Naive B cell (primary cell): Measurements from ENCODE around the gene JAZF1. TPM values are rescaled to one million over a fixed set of nuclear protein-coding genes. Genes with fewer than 3 reads are reported as not detected.

Experiments used
- ATAC-seq, 2 donors: fragments of 150-1000 bp; cut with Tn5 transposase; 2 replicates each; pipeline ENCODE4 v1.10.0; 2021; ENCODE audit warnings: low read depth in 2 of 2, mild to moderate bottlenecking in 2 of 2, moderate library complexity in 2 of 2
- DNase-seq: peaks from one replicate; pipeline ENCODE4 v3.0.0; 2022
- H3K27ac Mint-ChIP-seq, 6 donors: one replicate each; pipeline ENCODE4 v1.8.0; 2020 to 2022; ENCODE audit warnings: mild to moderate bottlenecking in 6 of 6, mixed read lengths in 6 of 6, moderate library complexity in 5 of 6, inconsistent platforms in 2 of 6
- H3K27me3 Mint-ChIP-seq, 3 donors: one replicate each; pipeline ENCODE4 v1.8.0; 2021 to 2022; ENCODE audit warnings: mixed read lengths in 3 of 3, mild to moderate bottlenecking in 1 of 3
- H3K36me3 Mint-ChIP-seq, 2 donors: one replicate each; pipeline ENCODE4 v1.8.0; 2020 to 2022; ENCODE audit warnings: mixed read lengths in 2 of 2, inconsistent platforms in 1 of 2, mild to moderate bottlenecking in 1 of 2
- H3K4me1 Mint-ChIP-seq, 3 donors: one replicate each; pipeline ENCODE4 v1.8.0; 2020 to 2022; ENCODE audit warnings: mixed read lengths in 3 of 3, inconsistent platforms in 1 of 3, mild to moderate bottlenecking in 1 of 3, moderate library complexity in 1 of 3
- H3K4me3 Mint-ChIP-seq, 8 donors: one replicate each; pipeline ENCODE4 v1.8.0; 2020 to 2022; ENCODE audit warnings: mild to moderate bottlenecking in 8 of 8, mixed read lengths in 8 of 8, moderate library complexity in 8 of 8, inconsistent platforms in 2 of 8
- H3K9me3 Mint-ChIP-seq, 7 donors: one replicate each; pipeline ENCODE4 v1.8.0; 2020 to 2022; ENCODE audit warnings: mixed read lengths in 7 of 7, mild to moderate bottlenecking in 5 of 7, inconsistent platforms in 2 of 7, moderate library complexity in 1 of 7
- polyA plus RNA-seq, 6 donors: library from polyadenylated mRNA; unstranded; fragments of 300-500 nt; fragmentation: Illumina TruSeq; gene quantifications; one replicate each; pipeline ENCODE4 v1.2.3, GENCODE V29; 2021; ENCODE audit warnings: low read depth in 6 of 6

The JAZF1 gene
- polyA plus RNA-seq, 6 donors from 2014 or later = 25.4 to 37.7 (median 28.3) TPM

DNA sequence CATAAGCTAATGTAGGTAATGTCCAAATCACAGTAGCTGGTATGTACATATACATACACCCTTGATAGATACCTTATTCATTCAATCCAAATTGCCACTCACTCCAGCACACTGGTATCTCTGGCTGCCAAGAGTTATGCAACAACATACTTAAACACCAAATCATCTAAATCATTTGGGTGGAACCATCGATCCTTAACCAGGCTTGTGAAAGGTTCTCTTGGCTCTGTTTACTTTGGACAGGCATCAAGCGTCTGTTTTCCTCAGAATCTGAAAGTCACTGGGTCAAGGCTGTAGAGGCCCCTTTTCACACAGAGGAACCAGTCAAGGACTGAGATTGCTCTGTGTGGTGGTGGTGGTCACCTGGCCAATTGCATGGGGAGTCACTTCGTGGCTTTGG, 24.6 kb downstream of the JAZF1 start:
- DNase-seq = no peak
- H3K27me3 Mint-ChIP-seq = no peaks in the 10 kb centered on the region
- ATAC-seq = no peak
- peak overlapping the region; percentile 71 to 96 (median 88) for H3K27ac Mint-ChIP-seq
- H3K36me3 Mint-ChIP-seq = peaks cover 10 to 16% of the 10 kb centered on the region in 2 donors
- H3K4me1 Mint-ChIP-seq = peaks cover 77 to 94% (median 88%) of the 10 kb centered on the region in 3 donors
- no peaks in the 10 kb centered on the region for H3K9me3 Mint-ChIP-seq
- H3K4me3 Mint-ChIP-seq = peak overlapping the region in 6 of 8 donors; percentile 26 to 88 (median 80)

- peak overlapping the region; percentile 64 to 88 (median 78) for H3K4me3 Mint-ChIP-seq
- peak; percentile 80 to 84 for ATAC-seq
These were observed 25.5 kb downstream of the JAZF1 start for GRCh38 chr7:28155019-28155660.

GRCh38 chr7:28152594-28152993, 28.0 kb downstream of the JAZF1 start:
- peak overlapping the region; percentile 26 to 61 (median 42) for H3K4me3 Mint-ChIP-seq
- no peak for DNase-seq
- no peak for ATAC-seq
- no peaks in the 10 kb centered on the region for H3K27me3 Mint-ChIP-seq
- peaks cover 74 to 94% (median 88%) of the 10 kb centered on the region in 3 donors for H3K4me1 Mint-ChIP-seq
- H3K27ac Mint-ChIP-seq = peak overlapping the region; percentile 46 to 96 (median 87)
- no peaks in the 10 kb centered on the region for H3K9me3 Mint-ChIP-seq
- no peaks in the 10 kb centered on the region for H3K36me3 Mint-ChIP-seq

More at GRCh38 chr7:28155019-28155660, 25.5 kb downstream of the JAZF1 start:
- Mint-ChIP-seq H3K27ac (peak overlapping the region; percentile 71 to 96 (median 88)), H3K4me1 (peaks cover 77 to 93% (median 87%) of the 10 kb centered on the region in 3 donors), H3K9me3 (no peaks in the 10 kb centered on the region), H3K27me3 (no peaks in the 10 kb centered on the region), H3K36me3 (peaks cover 9 to 12% of the 10 kb centered on the region in 2 donors)
- peak; percentile 71 for DNase-seq

GRCh38 chr7:28151965-28152364, 28.6 kb downstream of the JAZF1 start:
- H3K4me3 Mint-ChIP-seq = peak overlapping the region in 7 of 8 donors; percentile 4 to 61 (median 52)
- no peaks in the 10 kb centered on the region for H3K27me3 Mint-ChIP-seq
- DNase-seq (peak; percentile 52), ATAC-seq (peak; percentile 47 to 50)
- H3K4me1 Mint-ChIP-seq = peaks cover 72 to 89% (median 84%) of the 10 kb centered on the region in 3 donors
- H3K27ac Mint-ChIP-seq = peak overlapping the region; percentile 12 to 96 (median 87)
- H3K36me3 Mint-ChIP-seq = no peaks in the 10 kb centered on the region
- H3K9me3 Mint-ChIP-seq = no peaks in the 10 kb centered on the region

GRCh38 chr7:28149291-28150101, 31.1 kb downstream of the JAZF1 start:
- DNase-seq = peak; percentile 59
- no peaks in the 10 kb centered on the region for H3K27me3 Mint-ChIP-seq
- peak overlapping the region; percentile 67 to 87 (median 80) for H3K4me3 Mint-ChIP-seq
- peaks cover 6 to 11% of the 10 kb centered on the region in 2 donors for H3K36me3 Mint-ChIP-seq
- peaks cover 0 to 2% (median 0%) of the 10 kb centered on the region in 7 donors for H3K9me3 Mint-ChIP-seq
- H3K27ac Mint-ChIP-seq = peak overlapping the region; percentile 93 to 99 (median 96)
- peak; percentile 89 to 90 for ATAC-seq
- H3K4me1 Mint-ChIP-seq = peaks cover 55 to 79% (median 62%) of the 10 kb centered on the region in 3 donors

GRCh38 chr7:28145931-28146330, 34.7 kb downstream of the JAZF1 start:
- DNase-seq (no peak), ATAC-seq (no peak)
- H3K27ac Mint-ChIP-seq = peak overlapping the region in 4 of 6 donors; percentile 11 to 74 (median 31)
- H3K4me3 Mint-ChIP-seq = no peak overlapping the region
- H3K9me3 Mint-ChIP-seq = peaks cover 0 to 2% (median 0%) of the 10 kb centered on the region in 7 donors
- peaks cover 6 to 11% of the 10 kb centered on the region in 2 donors for H3K36me3 Mint-ChIP-seq
- H3K4me1 Mint-ChIP-seq = peaks cover 53 to 72% (median 61%) of the 10 kb centered on the region in 3 donors
- no peaks in the 10 kb centered on the region for H3K27me3 Mint-ChIP-seq

DNA sequence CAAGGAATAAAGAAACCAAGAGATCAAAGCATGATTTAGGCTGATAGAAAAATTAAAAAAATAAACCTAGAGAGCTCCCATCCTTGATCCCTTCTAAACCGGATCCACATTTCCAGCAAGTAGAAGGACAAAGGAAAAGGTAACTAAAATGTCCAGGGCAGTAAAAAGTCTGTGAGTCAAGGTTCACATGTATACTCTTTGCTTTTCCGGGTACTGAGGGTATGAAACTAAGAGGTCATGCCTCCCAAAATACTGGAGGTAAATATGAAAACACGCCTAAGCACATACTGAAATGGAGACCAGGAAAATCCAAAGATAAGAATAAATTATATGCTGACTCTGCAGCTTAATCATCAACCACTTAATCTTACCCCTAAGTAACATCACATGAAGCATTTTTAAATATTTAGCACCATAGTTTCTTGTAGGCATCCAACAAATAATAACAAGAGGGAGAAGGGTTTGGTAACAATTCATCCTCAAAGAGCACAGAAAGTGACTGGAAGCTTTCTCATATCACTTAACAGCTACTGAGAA, 35.4 kb downstream of the JAZF1 start:
- ATAC-seq (no peak), DNase-seq (no peak)
- peak overlapping the region in 1 of 6 donors; percentile 12 for H3K27ac Mint-ChIP-seq
- peaks cover 45 to 66% (median 54%) of the 10 kb centered on the region in 3 donors for H3K4me1 Mint-ChIP-seq
- H3K36me3 Mint-ChIP-seq = peaks cover 6 to 11% of the 10 kb centered on the region in 2 donors
- no peaks in the 10 kb centered on the region for H3K27me3 Mint-ChIP-seq
- peaks cover 0 to 2% (median 0%) of the 10 kb centered on the region in 7 donors for H3K9me3 Mint-ChIP-seq
- no peak overlapping the region for H3K4me3 Mint-ChIP-seq

DNA sequence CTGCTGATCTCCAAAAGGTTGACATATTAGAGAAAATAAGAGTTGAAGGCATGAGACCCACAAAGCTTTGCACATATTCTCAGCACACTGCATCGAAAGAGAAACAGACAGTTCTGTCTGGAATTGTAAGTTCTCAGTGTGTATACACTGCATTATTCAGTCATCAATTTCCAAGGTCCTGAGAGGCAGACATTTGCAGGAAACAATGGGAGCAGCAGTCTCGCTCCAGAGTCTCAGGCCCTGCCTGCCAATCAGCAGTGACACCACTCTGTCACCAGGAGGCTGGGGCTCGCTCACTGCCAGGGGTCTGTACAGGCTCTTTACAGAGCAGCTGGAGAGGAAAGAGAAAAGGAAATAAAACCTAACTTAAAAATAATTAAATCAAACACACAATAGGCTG, 36.3 kb downstream of the JAZF1 start:
- ATAC-seq (peak; percentile 70 to 72), DNase-seq (no peak)
- H3K4me1 Mint-ChIP-seq = peaks cover 41 to 62% (median 52%) of the 10 kb centered on the region in 3 donors
- no peaks in the 10 kb centered on the region for H3K27me3 Mint-ChIP-seq
- H3K4me3 Mint-ChIP-seq = peak overlapping the region in 2 of 8 donors; percentile 3 to 7
- peak overlapping the region in 4 of 6 donors; percentile 1 to 92 (median 46) for H3K27ac Mint-ChIP-seq
- peaks cover 0 to 2% (median 0%) of the 10 kb centered on the region in 7 donors for H3K9me3 Mint-ChIP-seq
- H3K36me3 Mint-ChIP-seq = peaks cover 6 to 16% of the 10 kb centered on the region in 2 donors

GRCh38 chr7:28142650-28143049, 37.9 kb downstream of the JAZF1 start:
- H3K4me1 Mint-ChIP-seq = peaks cover 35 to 49% (median 47%) of the 10 kb centered on the region in 3 donors
- ATAC-seq = peak; percentile 58 to 60
- peaks cover 6 to 20% of the 10 kb centered on the region in 2 donors for H3K36me3 Mint-ChIP-seq
- no peaks in the 10 kb centered on the region for H3K27me3 Mint-ChIP-seq
- H3K4me3 Mint-ChIP-seq = peak overlapping the region in 1 of 8 donors; percentile 16
- no peak for DNase-seq
- H3K9me3 Mint-ChIP-seq = peaks cover 0 to 2% (median 0%) of the 10 kb centered on the region in 7 donors
- peak overlapping the region in 2 of 6 donors; percentile 43 to 44 for H3K27ac Mint-ChIP-seq

DNA sequence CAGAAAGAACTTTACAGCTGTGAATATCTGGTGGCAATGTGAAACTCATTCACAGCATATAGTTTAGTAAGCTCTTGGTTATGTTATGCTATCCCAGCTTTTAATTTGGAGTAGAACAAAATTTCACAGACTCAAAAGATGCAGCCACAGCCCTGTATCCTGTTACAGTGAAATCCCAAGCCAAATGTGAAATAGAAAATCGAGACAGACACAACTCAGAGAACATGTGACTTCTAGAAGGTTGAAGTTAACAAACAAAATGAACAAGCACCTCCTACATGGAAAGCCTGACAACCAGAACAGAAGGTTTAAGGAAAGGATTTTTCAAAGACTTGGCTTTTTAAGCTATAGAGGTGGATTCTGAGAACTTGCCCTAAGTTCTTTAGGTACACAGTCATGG, 39.6 kb downstream of the JAZF1 start:
- H3K27ac Mint-ChIP-seq = no peak overlapping the region
- H3K4me3 Mint-ChIP-seq = no peak overlapping the region
- H3K36me3 Mint-ChIP-seq = peaks cover 14 to 18% of the 10 kb centered on the region in 2 donors
- no peaks in the 10 kb centered on the region for H3K27me3 Mint-ChIP-seq
- ATAC-seq = no peak
- no peak for DNase-seq
- H3K9me3 Mint-ChIP-seq = peaks cover 0 to 2% (median 0%) of the 10 kb centered on the region in 7 donors
- peaks cover 44 to 57% (median 49%) of the 10 kb centered on the region in 3 donors for H3K4me1 Mint-ChIP-seq

GRCh38 chr7:28138837-28139236, 41.8 kb downstream of the JAZF1 start:
- DNase-seq = no peak
- ATAC-seq = no peak
- H3K27me3 Mint-ChIP-seq = no peaks in the 10 kb centered on the region
- H3K4me1 Mint-ChIP-seq = peaks cover 37 to 66% (median 46%) of the 10 kb centered on the region in 3 donors
- H3K9me3 Mint-ChIP-seq = no peaks in the 10 kb centered on the region
- H3K27ac Mint-ChIP-seq = peak overlapping the region in 2 of 6 donors; percentile 11 to 54
- H3K4me3 Mint-ChIP-seq = no peak overlapping the region
- H3K36me3 Mint-ChIP-seq = peaks cover 9 to 11% of the 10 kb centered on the region in 2 donors

DNA sequence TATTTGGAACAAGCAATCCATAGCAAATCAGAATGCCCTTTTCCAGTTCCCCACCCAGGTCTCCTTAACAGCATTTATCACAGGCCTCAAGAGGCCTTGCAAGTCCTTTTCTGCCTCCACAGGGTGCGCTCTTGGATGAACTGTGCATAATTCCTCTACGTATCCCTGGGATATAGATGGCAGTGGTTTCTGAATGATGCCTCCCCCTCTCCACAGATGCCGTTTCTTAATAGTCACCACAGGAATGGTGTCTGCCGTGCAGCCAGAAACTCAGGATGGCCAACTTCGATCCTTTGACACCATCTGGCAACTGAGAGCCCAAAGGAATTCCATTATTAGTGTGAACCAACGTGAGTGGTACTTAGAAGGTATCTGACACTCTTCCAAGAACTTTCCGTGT, 43.1 kb downstream of the JAZF1 start:
- Mint-ChIP-seq H3K4me1 (peaks cover 33 to 66% (median 47%) of the 10 kb centered on the region in 3 donors), H3K27ac (no peak overlapping the region)

DNA sequence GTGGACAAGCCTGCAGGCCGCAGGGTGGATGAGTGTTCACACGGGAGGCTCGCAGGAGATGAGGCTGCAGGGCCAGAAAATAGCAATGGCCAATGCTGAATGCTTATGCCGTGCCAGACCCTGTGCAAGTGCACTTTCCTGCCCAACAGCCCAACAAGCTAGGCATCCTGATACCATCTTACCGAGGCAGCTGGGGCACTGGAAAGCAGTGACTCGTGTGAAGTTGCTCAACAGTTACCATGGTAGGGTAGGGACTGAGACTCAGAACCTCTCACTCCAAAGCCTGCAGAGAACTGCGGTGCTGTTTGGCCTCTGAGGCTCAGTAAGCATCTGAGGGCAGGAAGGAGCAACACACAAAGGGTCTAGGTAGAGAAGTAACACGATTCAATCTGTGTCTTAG, 43.7 kb downstream of the JAZF1 start:
- H3K9me3 Mint-ChIP-seq = no peaks in the 10 kb centered on the region
- H3K4me3 Mint-ChIP-seq = no peak overlapping the region
- H3K27ac Mint-ChIP-seq = peak overlapping the region in 2 of 6 donors; percentile 54 to 89
- H3K36me3 Mint-ChIP-seq = peaks cover 9 to 11% of the 10 kb centered on the region in 2 donors
- H3K4me1 Mint-ChIP-seq = peaks cover 38 to 66% (median 47%) of the 10 kb centered on the region in 3 donors
- DNase-seq (no peak), ATAC-seq (no peak)
- H3K27me3 Mint-ChIP-seq = no peaks in the 10 kb centered on the region

More for the DNA sequence above, 43.1 kb downstream of the JAZF1 start:
- DNase-seq (no peak), ATAC-seq (no peak)
- H3K27me3 Mint-ChIP-seq = no peaks in the 10 kb centered on the region
- H3K36me3 Mint-ChIP-seq = peaks cover 9 to 11% of the 10 kb centered on the region in 2 donors
- no peak overlapping the region for H3K4me3 Mint-ChIP-seq
- no peaks in the 10 kb centered on the region for H3K9me3 Mint-ChIP-seq
